Right lobe of liver (tissue), 4 donors: Measurements from ENCODE around the gene SMG7.

ENCODE experiments used
- POLR2A ChIP-seq: fragments of 450-650 bp; IDR thresholded peaks from one replicate; pipeline ENCODE4 v1.6.1; 2017; ENCODE audit warnings: antibody characterized with exemption, mild to moderate bottlenecking
- TF ChIP-seq, protein P1 (sequence below), 4 donors: fragments of 200-600 bp in 3 of 4; fragments of 450-650 bp in 1 of 4; IDR thresholded peaks; one replicate each; pipeline versions ENCODE4 v1.5.1 to v1.8.0; 2016 to 2022; ENCODE audit warnings: antibody characterized with exemption in 4 of 4, mild to moderate bottlenecking in 2 of 4
- donor health status: DM: no; HTN: no; CAD: no.
- donor health status: DM: no; HTN: no; CAD: no.
- donor health status: DM: no; HTN: yes; CAD: no.

DNA sequence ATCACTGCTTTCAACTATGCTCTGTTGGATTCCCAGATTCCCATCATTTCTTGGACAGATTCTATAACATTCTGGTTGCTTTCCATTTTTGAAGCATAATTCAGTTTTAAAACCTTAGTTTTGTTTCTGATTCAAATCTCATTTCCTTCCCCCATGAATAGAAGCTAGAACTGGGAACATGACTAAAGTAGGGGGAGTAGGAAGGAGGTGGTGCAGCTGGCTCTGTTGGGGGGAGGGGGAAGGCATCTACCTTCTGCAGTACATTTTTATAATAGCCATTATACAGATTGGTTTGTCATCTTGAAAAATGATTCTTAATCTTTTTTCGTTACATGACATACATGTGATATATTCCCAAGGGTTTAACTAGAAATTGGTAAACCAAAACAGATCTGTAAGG, 48.1 kb downstream of the SMG7 start:
- TF ChIP-seq, protein P1, sequence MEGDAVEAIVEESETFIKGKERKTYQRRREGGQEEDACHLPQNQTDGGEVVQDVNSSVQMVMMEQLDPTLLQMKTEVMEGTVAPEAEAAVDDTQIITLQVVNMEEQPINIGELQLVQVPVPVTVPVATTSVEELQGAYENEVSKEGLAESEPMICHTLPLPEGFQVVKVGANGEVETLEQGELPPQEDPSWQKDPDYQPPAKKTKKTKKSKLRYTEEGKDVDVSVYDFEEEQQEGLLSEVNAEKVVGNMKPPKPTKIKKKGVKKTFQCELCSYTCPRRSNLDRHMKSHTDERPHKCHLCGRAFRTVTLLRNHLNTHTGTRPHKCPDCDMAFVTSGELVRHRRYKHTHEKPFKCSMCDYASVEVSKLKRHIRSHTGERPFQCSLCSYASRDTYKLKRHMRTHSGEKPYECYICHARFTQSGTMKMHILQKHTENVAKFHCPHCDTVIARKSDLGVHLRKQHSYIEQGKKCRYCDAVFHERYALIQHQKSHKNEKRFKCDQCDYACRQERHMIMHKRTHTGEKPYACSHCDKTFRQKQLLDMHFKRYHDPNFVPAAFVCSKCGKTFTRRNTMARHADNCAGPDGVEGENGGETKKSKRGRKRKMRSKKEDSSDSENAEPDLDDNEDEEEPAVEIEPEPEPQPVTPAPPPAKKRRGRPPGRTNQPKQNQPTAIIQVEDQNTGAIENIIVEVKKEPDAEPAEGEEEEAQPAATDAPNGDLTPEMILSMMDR (IDR thresholded peaks at IDR 0.05): no peak
- TF ChIP-seq POLR2A: no peak
